Hematopoietic multipotent progenitor cell treated with erythropoietin and hydrocortisone succinate and interleukin-3 and kit ligand, for 17 days (in vitro differentiated cells): ENCODE results near the gene IMPG1.
"Not testable (repeated sequence)": the region's sequence is repeated elsewhere in the genome, so short reads cannot be mapped to it uniquely, and the experiment has no call there.

Experiments
- DNase-seq: peaks from one replicate; pipeline ENCODE4 v3.0.0-alpha.2; 2015; ENCODE audit warnings: low spot score

The IMPG1 gene

GRCh38 chr6:75946146-75946831 lies 126.2 kb downstream of the IMPG1 start:
- no peak for DNase-seq

GRCh38 chr6:75943381-75943780 lies 129.1 kb downstream of the IMPG1 start:
- DNase-seq = no peak

GRCh38 chr6:75941509-75941908 lies 131.0 kb downstream of the IMPG1 start:
- DNase-seq = no peak

DNA sequence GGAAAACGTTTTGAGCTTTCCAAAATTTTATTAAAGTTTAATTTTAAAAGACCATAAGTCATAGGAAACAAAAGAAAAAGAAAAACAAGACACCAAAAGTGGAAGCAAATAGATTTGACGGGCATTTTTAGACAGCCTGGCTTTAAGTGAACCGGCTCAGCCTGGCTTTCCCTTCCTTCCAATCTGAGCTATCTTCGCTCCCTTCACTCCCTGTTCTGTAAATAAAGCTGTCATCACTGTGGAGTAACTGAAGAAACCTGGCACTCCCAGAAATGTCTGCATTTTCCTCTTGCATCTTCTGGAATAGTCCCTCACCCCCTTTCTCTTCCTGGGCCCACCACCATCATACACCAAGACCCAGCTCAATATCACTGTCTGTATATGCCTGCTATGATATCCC lies 131.9 kb downstream of the IMPG1 start:
- no peak for DNase-seq

- no peak for DNase-seq
Observed at GRCh38 chr6:75937846-75938245, 134.6 kb downstream of the IMPG1 start.

DNA sequence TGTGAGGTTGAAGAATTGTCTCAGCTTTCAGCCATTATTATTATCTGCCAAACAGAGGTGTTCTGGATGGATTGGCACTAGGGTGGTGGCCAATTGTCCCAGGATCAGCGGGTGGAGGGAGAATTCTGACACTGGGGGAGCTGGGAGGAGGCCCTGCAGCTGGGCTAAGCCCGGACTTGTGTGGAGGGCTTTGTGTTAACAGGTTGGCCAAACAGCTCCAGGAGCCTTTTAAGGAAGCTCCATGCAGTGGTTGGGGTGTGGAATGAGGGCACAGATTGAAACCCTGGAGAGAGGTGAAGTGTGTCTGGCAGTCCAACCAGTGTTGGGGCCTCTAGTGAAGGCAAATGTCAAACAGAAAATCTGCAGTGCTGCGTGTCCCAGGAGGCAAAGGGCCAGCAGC lies 135.8 kb downstream of the IMPG1 start:
- DNase-seq = no peak

GRCh38 chr6:75935473-75935793 lies 137.0 kb downstream of the IMPG1 start:
- DNase-seq = no peak

GRCh38 chr6:75934643-75935472 lies 137.6 kb downstream of the IMPG1 start:
- no peak for DNase-seq

DNA sequence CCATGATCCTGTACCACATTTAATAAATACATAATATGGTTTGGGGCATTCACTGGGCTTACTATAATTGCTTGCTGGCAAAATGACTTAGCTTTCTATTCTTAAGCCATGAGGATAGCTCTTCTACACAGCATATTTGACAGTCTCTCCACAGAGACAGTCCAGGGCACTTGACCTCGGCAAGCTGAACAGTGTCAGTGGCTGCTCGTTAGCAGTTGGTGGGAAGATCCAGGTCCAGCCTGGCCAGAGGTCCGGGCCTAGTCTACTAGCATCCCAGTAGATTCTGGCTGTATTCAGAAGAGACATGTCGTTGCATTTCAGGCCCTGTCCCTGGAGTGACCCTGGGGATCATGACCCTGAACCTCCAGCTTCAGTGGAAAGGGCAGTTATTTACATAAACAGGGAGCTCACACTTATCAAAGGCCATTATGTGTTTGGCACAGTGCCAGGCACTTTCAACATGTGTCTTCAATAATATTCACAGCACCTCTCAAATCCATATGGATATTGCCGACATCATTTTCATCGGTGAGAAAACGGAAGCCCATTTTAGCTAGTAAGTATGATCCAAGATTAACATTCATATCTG lies 139.0 kb downstream of the IMPG1 start:
- no peak for DNase-seq

GRCh38 chr6:75932067-75932466 lies 140.4 kb downstream of the IMPG1 start:
- no peak for DNase-seq

DNA sequence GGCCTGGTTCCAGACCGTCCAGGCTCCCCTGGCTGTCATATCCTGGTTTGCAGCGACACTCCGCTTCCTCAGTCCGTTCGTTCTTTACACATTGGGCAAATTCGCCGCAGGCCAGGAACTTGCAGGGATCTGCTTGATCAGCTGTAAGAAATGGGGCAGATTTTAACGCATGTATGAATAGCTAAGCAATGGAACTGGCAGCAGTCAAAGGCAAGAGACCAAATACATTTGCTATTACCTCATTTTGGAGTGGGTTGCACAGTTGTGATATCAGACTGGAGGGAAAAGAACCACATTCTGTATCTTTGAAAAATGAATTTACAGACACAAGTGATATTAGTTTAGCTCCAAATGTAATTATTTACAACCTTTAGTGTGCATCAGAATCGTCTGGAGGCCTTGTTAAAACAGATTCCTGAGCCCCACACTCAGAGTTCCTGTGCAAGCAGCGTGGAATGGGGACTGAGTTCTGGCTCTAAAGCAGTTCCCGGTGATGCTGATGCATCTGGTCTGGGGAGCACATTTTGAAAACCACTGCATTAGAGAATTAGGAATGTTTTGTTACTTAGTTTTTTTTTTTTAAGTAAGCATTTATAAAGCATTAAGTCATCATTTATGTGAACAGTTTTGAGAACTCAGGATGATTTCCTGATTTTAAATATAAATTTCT lies 141.3 kb downstream of the IMPG1 start:
- DNase-seq = no peak

DNA sequence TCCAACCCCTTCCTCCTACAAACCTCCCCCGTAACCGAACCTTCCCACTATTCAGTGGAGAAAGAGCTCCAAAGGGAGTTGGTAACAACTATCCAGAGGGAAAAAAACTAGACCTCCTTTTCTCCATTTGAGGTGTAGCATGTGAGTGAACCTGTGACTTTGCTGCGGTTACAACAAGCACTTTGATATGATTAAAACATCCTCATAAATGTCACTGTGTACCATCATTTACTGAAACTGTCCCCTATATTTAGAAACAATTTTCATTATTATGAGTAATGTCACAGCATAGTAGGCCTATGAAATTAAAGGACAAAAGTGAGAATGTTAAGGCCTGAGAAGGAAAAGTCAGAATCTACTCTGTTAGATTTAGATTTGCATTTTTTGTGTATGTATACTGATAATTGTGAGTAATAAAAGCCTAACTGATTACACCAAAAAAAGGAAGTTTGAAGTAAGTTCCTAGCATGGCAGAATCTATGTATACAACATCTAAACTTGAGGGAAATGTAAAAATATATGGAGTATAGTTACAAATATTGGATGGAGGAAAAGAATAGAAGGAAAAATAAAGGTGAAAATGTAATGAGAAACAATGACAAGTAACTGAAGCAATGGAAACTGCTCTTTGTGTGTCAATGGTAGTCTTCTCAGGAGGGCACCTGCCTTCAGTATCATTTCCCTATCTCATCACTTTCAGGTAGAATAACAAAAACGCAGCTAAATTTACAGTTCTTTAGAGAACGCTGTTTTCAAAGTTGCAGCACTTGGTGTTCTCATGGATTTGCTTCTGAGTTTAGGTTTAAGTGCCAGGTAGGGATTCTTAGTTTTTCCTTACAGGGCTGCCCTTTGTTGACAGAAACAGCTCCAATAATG lies 145.9 kb downstream of the IMPG1 start:
- DNase-seq = no peak

GRCh38 chr6:75922226-75922625 lies 150.2 kb downstream of the IMPG1 start:
- no peak for DNase-seq

DNA sequence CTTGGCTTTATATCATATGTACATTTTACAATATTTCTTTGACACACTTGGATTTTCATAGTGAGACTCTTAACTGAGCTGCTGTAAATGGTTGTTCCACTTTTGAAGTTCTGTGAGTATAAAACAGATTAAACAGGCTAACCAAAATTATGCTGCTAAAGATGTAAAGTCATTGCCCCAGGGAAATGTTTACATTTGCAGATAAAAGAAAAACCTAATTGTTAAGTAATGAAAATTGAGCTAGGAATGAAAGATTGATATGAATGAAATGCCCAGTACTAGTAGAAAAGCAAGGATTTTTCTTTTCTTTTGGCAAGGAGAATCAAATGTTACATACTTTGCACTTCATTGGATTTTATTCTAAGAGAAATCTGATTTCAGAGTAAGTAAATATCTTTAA lies 159.4 kb downstream of the IMPG1 start:
- DNase-seq = no peak

GRCh38 chr6:75907444-75907843 lies 165.0 kb downstream of the IMPG1 start:
- DNase-seq = no peak

GRCh38 chr6:75906871-75907270 lies 165.6 kb downstream of the IMPG1 start:
- no peak for DNase-seq

- DNase-seq = not testable (repeated sequence)
Observed at GRCh38 chr6:75905129-75905528, 167.3 kb downstream of the IMPG1 start.

GRCh38 chr6:75900216-75900615 lies 172.2 kb downstream of the IMPG1 start:
- not testable (repeated sequence) for DNase-seq

- no peak for DNase-seq
Observed at GRCh38 chr6:75896526-75896925, 175.9 kb downstream of the IMPG1 start.

- no peak for DNase-seq
Observed at GRCh38 chr6:75893776-75894152, 178.7 kb downstream of the IMPG1 start.

- DNase-seq = peak; percentile 50
Observed at GRCh38 chr6:75893058-75893775, 179.2 kb downstream of the IMPG1 start.
